ENCODE measurements around the gene GABRG2.
"Not testable (repeated sequence)": the region's sequence is repeated elsewhere in the genome, so short reads cannot be mapped to it uniquely, and the experiment has no call there.

The GABRG2 gene

DNA sequence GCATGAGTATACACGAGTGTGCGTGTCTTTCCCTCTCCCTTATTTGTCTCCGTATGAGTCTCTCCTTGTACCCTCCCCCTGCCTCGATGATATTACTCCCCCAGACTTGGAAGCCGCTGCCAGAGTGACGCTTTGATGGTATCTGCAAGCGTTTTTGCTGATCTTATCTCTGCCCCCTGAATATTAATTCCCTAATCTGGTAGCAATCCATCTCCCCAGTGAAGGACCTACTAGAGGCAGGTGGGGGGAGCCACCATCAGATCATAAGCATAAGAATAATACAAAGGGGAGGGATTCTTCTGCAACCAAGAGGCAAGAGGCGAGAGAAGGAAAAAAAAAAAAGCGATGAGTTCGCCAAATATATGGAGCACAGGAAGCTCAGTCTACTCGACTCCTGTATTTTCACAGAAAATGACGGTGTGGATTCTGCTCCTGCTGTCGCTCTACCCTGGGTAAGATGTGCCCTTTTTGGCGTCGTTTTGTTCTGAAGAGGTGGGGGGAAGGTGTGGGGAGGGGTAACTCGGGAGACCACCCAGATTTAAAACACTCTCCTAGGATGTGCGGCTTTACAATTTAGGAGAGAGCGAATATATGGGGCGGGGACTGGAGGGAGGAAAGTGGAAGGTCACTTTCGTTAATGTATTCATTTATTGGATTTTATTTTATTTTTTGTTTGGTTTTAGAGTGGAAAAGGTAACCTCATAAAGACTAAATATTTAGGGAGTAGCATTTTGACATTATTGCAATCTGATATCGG is at the start of gene GABRG2:
TSS of gene GABRG2 (plus strand) at position 119 of the 757 bp plus-strand sequence. CDS start at position 346, 227 bp downstream.
- no peak for DNase-seq (ENCODE audit: low read depth)

DNA sequence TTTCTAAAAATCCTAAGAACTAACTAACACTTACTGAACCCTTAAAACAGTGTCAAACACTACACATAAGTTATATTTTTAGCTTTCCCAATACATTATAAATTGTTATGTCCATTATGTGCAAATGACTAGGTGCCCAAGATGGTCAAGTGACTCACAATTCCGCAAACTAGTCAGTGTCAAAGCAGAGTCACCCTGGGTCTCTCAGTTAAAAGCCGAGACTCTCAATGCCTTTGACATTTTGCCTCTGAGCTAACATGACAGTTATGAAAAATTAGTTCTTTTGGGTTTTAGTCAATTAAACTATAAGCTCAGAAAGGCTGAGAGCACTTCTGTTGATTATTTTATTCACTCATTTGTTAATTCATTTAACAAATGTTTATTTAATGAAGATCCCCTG is 42.3 kb upstream of the GABRG2 start:
- no peak for DNase-seq (ENCODE audit: low read depth)

DNA sequence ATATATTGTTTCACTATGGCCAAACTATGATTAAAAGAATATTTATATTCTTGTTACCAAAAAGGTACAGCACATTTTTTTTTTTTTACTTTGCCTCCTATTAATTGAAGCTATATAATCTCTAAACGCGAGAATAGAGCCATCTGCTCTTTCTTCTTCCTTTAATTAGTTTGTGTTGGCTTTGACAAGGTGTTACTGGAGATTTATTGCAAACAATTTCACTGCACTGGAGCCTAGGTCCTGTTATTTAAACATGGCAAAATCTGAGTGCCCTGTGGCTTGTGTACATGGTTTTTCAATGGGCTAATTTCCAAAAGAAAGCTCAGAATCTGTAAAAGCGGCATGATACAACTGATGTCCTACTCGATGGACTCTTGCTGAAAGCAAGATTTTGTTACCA is 40.8 kb upstream of the GABRG2 start:
- DNase-seq (ENCODE audit: low read depth) = no peak

DNA sequence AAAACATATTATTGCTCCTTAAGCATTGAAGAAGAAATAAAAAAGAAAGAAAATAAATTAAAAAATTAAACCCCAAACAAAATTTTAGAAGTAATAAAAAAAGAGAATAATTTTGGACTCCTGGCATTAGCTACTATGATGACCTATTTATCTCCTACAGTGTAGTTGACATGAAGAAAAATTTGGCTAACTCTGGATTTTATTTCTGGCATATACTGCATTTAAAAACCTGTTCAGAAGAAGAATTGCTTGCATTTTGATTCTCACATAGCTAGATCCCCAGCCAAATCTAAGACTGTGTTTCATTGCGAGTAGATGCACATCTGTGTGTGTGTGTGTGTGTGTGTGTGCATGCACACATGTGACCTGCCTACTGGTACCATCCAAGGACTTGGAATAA is 30.1 kb upstream of the GABRG2 start:
- DNase-seq (ENCODE audit: low read depth) = no peak

GRCh38 chr5:162047279-162047678 is 20.3 kb upstream of the GABRG2 start:
- DNase-seq (ENCODE audit: low read depth) = no peak

DNA sequence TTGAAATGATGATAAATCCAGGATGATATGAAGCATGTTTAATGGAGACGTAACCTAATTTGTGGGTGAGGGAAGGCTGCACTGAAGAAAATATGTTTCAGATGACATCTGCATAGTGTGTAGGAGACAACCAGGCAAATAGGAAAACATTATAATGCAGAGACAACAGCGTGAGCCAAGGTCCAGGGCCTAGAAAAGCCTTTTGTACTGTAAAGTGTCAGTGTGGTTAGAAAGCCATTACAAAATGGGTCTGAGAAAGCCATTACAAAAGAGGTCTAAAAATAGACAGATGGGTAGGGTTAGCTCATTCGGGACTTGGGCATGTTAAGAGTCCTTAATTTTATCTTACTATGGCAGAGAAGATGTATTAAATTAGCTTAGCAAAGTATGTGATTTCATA is 14.9 kb upstream of the GABRG2 start:
- DNase-seq (ENCODE audit: low read depth) = no peak

- DNase-seq (ENCODE audit: low read depth) = not testable (repeated sequence)
Measured at GRCh38 chr5:162055095-162055494, 12.5 kb upstream of the GABRG2 start.

GRCh38 chr5:162067162-162067561 is 411 bp upstream of the GABRG2 start:
- DNase-seq (ENCODE audit: low read depth) = no peak

GRCh38 chr5:162068412-162068811 is 839 bp downstream of the GABRG2 start:
- no peak for DNase-seq (ENCODE audit: low read depth)

DNA sequence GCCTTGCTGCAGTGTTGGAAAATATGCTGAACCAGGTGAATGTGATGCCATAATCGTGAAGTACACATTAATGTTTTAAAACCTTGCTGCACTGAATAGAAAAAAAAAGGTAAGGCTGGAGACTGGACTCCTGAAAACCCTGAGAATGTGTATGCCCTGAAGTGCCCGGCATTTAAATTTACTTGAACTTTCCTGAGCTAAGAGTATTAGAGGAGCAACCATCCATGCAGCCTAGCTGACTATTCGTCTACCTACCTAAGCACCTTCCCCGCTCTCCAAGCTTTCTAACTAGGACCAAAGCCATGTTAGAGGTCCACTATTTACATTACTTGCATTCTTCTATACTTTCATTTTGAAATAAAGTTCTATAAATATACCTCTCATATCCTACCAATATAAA is 1.4 kb downstream of the GABRG2 start:
- no peak for DNase-seq (ENCODE audit: low read depth)

DNA sequence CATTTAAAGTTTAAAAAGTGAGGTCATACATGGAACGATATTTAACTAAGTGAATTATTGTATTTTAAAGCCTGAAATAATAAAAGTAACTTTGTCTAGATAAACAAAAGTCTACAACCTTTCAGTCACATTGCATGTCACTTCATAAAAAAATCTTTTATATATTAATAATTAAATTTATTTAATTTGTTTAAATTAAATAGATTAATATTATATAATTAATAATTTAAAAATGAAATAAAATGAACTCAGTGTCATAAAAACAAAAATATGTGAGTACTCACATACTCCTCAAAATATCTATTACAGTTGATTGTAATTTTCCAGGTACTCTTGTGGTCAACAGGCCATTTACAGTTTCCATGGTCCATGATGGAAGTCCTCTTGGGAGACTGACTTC is 11.2 kb downstream of the GABRG2 start:
- no peak for DNase-seq (ENCODE audit: low read depth)

DNA sequence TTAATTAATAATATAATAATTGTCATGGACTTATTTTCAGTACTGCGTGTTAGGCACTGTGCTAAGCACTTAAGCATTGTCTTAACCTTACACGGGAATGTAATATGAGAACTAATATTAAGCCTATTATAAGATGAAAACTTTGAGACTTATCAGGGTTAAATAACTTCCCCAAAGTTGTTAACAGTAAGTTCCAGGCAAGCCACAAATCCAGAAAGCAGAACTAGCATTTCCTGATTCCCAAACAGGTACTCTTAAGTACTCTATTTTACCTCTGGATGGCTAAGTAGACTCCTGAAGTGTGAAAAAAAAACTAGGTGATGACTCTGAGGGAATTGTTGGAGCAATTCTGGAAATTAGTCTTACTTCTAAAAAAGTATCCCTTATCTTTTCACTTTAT is 23.8 kb downstream of the GABRG2 start:
- no peak for DNase-seq (ENCODE audit: low read depth)

DNA sequence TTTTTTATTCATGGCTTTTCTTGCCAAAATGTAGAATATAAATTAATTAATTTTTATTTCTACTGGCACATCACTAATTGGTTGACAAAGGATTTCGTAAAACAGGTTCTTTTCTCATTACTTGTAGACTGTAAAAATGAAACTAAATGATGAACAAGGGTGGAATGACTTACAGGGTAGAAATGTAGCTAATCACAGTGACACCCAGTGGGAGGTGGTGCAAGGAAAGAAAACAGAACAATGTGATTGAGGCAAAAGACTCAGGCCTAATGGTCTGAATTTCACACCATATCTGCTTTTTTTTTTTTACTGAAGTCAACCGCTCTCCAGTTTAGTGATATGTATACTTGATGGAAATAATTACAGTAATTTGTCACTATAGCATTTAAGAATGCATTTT is 28.9 kb downstream of the GABRG2 start:
- DNase-seq (ENCODE audit: low read depth) = no peak

- DNase-seq (ENCODE audit: low read depth) = no peak
Measured at GRCh38 chr5:162107591-162107990, 40.0 kb downstream of the GABRG2 start.

GRCh38 chr5:162119801-162120200 is 52.2 kb downstream of the GABRG2 start:
- no peak for DNase-seq (ENCODE audit: low read depth)

DNA sequence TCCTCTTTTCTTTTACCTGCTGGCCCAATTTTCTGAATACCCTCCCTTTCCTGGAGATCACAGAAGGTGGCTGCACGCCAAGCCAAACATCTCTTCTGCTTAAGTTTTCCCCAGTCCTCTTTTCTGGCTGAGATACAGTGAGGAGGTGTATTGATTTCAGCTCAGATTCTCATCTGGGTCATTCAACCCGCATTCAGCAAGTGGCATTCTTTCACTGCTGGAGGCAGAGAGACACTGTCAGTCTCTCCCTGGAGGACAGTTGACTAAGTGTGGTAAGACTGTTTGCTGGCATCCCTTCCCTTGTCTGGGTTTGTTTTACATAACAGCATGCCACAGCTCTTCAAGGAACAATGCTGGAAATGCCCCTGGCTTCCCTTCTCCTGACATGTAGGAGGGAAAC is 60.5 kb downstream of the GABRG2 start:
- DNase-seq (ENCODE audit: low read depth) = no peak

GRCh38 chr5:162132348-162132747 is 64.8 kb downstream of the GABRG2 start:
- DNase-seq (ENCODE audit: low read depth) = no peak

GRCh38 chr5:162139190-162139589 is 71.6 kb downstream of the GABRG2 start:
- no peak for DNase-seq (ENCODE audit: low read depth)

DNA sequence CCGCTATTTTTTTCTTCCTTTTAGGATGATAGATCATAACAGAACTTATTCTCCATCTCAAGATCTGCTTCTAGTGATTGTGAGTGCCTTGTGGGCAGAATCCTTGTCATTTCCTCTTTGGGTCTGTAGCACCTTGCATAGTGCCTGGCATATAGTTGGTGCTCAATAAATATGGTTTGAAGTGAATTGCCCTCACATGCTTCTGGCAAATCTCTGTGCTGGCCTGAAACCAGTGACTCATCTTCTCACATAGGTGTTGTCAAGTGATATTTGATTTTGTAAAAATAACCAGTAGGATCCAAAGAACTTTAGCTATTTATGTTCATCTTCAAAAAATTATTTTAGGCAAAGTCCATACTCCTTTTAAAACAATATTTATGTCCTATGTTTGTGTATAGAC is 86.7 kb downstream of the GABRG2 start:
- DNase-seq (ENCODE audit: low read depth) = no peak

- no peak for DNase-seq (ENCODE audit: low read depth)
Measured at GRCh38 chr5:162160401-162160800, 92.8 kb downstream of the GABRG2 start.

- DNase-seq (ENCODE audit: low read depth) = no peak
Measured at GRCh38 chr5:162163663-162164062, 96.1 kb downstream of the GABRG2 start.

DNA sequence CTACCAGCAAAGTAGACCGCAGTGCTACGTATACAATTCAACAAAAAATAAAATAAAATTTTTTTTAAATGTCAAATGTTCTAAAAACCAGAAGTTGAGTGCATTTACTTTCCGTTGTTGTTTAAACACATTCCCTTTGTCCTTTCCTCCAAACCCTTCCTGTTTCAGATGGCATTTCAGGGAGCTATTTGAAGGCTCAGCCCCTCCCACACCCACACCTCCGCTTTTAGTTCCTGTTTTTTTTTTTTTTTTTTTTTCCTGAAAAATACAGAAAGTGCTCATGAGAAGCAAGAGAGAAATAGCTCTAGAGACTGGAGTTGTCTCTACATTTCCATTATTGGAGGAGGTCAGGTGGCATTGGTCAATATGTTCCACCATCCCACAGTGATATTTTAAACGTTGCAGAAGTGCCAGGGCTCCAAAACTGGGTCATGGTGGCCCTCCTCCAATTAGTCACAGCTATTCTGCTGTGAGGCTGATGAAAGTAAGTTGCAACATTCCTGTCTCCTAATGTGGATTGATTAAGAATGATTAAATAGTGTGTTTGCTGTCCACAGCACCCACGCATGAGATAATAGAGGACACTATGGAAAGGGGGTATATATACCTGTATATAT is 106.9 kb downstream of the GABRG2 start:
- DNase-seq (ENCODE audit: low read depth) = no peak

DNA sequence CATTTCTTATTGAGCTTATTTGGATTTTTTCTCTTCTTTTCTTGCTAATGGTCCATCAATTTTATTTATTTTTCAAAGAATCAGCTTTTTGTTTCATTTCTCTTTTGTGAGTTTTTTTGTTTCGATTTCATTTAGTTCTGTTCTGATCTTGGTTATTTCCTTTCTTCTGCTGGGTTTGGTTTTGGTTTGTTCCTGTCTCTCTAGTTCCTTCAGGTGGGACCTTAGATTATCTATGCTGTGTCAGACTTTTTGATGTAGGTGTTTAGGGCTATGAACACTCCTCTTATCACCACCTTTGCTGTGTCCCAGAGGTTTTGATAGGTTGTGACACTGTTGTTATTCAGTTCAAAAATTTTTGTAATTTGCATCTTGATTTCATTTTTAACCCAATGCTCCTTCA is 119.8 kb downstream of the GABRG2 start:
- DNase-seq (ENCODE audit: low read depth) = no peak

DNA sequence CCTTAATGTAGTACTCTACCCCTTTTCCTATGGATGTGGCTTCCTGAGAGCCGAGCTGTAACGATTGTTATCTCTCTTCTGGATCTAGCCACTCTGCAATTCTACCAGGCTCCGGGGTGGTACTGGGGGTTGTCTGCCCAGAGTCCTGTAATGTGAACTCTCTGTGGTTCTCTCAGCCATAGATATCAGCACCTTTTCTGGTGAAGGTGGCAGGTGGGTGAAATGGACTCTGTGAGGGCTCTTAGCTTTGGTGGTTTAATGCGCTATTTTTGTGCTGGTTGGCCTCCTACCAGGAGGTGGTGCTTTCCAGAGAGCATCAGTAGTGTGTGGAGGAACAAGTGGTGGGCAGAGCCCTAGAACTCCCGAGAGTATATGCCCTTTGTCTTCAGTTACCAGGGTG is 122.1 kb downstream of the GABRG2 start:
- no peak for DNase-seq (ENCODE audit: low read depth)

Measured in stimulated activated CD8-positive, alpha-beta memory T cell treated with anti-CD3 and anti-CD28 coated beads, Interleukin-12 subunit alpha, Interleukin-12 subunit beta, amount 100 ng/mL, for 4 hours (primary cell).